Hematopoietic multipotent progenitor cell treated with erythropoietin and hydrocortisone succinate and interleukin-3 and kit ligand, for 8 days (in vitro differentiated cells): ENCODE measurements around the gene ISG20L2.
"Not testable (repeated sequence)": the region's sequence is repeated elsewhere in the genome, so short reads cannot be mapped to it uniquely, and the experiment has no call there.

Experiments
- DNase-seq: peaks from one replicate; pipeline ENCODE4 v3.0.0-alpha.2; 2015

Gene ISG20L2

GRCh38 chr1:156728599-156729462, at the start of gene ISG20L2:
Gene ISG20L2 (minus strand): TSS chr1:156728766. CDS start chr1:156727652, 1,114 bp downstream.
- DNase-seq: peak; percentile 98

GRCh38 chr1:156777573-156777972, 49.0 kb upstream of the ISG20L2 start:
- DNase-seq: no peak

GRCh38 chr1:156776942-156777341, 48.4 kb upstream of the ISG20L2 start:
- DNase-seq: no peak

GRCh38 chr1:156775799-156776198, 47.2 kb upstream of the ISG20L2 start:
- no peak for DNase-seq

GRCh38 chr1:156773607-156774006, 45.0 kb upstream of the ISG20L2 start:
- DNase-seq: no peak

- peak; percentile 62 for DNase-seq
Measured at GRCh38 chr1:156772728-156773497, 44.3 kb upstream of the ISG20L2 start.

- no peak for DNase-seq
Measured at GRCh38 chr1:156772222-156772621, 43.7 kb upstream of the ISG20L2 start.

GRCh38 chr1:156768610-156769295, 40.2 kb upstream of the ISG20L2 start:
- no peak for DNase-seq

- peak; percentile 33 for DNase-seq
Measured at GRCh38 chr1:156767879-156768604, 39.5 kb upstream of the ISG20L2 start.

- DNase-seq: peak; percentile 100
Measured at GRCh38 chr1:156767101-156767878, 38.7 kb upstream of the ISG20L2 start, which contains the start of gene PRCC. Gene PRCC (plus strand): TSS chr1:156767535. CDS start chr1:156767772, 237 bp downstream.

- peak; percentile 34 for DNase-seq
Measured at GRCh38 chr1:156766298-156767100, 37.9 kb upstream of the ISG20L2 start.

- peak; percentile 24 for DNase-seq
Measured at GRCh38 chr1:156765666-156766065, 37.1 kb upstream of the ISG20L2 start.

- DNase-seq: not testable (repeated sequence)
Measured at GRCh38 chr1:156765136-156765535, 36.6 kb upstream of the ISG20L2 start.

GRCh38 chr1:156760796-156761104, 32.2 kb upstream of the ISG20L2 start:
- DNase-seq: no peak

GRCh38 chr1:156760092-156760795, 31.7 kb upstream of the ISG20L2 start:
- peak; percentile 45 for DNase-seq

- peak; percentile 92 for DNase-seq
Measured at GRCh38 chr1:156757572-156758253, 29.1 kb upstream of the ISG20L2 start.

- DNase-seq: peak; percentile 46
Measured at GRCh38 chr1:156756355-156756754, 27.8 kb upstream of the ISG20L2 start.

GRCh38 chr1:156755527-156755950, 27.0 kb upstream of the ISG20L2 start:
- peak; percentile 85 for DNase-seq

GRCh38 chr1:156754219-156754618, 25.7 kb upstream of the ISG20L2 start:
- no peak for DNase-seq
